Nephron (organoid): ENCODE results near the gene PRPF31.

ENCODE experiments used
- H3K27ac Mint-ChIP-seq, 3 experiments: 2 replicates each; pipeline ENCODE4 v1.8.0; 2020; ENCODE audit warnings: mixed read lengths in 3 of 3, mild to moderate bottlenecking in 2 of 3, moderate library complexity in 1 of 3
- H3K27me3 Mint-ChIP-seq: 2 replicates; pipeline ENCODE4 v1.8.0; 2021; ENCODE audit warnings: low read depth, mild to moderate bottlenecking, moderate library complexity, mixed read lengths
- H3K36me3 Mint-ChIP-seq: 2 replicates; pipeline ENCODE4 v1.8.0; 2020; ENCODE audit warnings: low read depth, mixed read lengths
- H3K4me1 Mint-ChIP-seq: 2 replicates; pipeline ENCODE4 v1.8.0; 2020; ENCODE audit warnings: mixed read lengths
- H3K4me3 Mint-ChIP-seq, 3 experiments: 2 replicates each; pipeline ENCODE4 v1.8.0; 2020; ENCODE audit warnings: mild to moderate bottlenecking in 3 of 3, mixed read lengths in 3 of 3, moderate library complexity in 2 of 3
- H3K9me3 Mint-ChIP-seq: 2 replicates; pipeline ENCODE4 v1.8.0; 2020; ENCODE audit warnings: mixed read lengths
- CTCF ChIP-seq, 3 experiments: fragments of 200-600 bp; sonication (generic); IDR thresholded peaks; one replicate each; pipeline ENCODE4 v1.5.0; 2021; ENCODE audit warnings: antibody characterized with exemption in 3 of 3; ENCODE audit not compliant: unreplicated experiment in 3 of 3

PRPF31 gene

GRCh38 chr19:54160854-54161253 is 45.3 kb downstream of the PRPF31 start:
- H3K9me3 Mint-ChIP-seq, result peaks cover 17% of the 10 kb centered on the region
- H3K27ac Mint-ChIP-seq, result peak overlapping the region; percentile 97 to 98 (median 97)
- TF ChIP-seq CTCF (IDR thresholded peaks at IDR 0.05; ENCODE audit: unreplicated experiment in 3 of 3), result no peak
- peaks cover 29% of the 10 kb centered on the region for H3K36me3 Mint-ChIP-seq
- peak overlapping the region; percentile 98 to 99 (median 98) for H3K4me3 Mint-ChIP-seq
- peaks cover 14% of the 10 kb centered on the region for H3K27me3 Mint-ChIP-seq
- peaks cover 34% of the 10 kb centered on the region for H3K4me1 Mint-ChIP-seq

GRCh38 chr19:54162241-54162805 is 46.8 kb downstream of the PRPF31 start:
- Mint-ChIP-seq H3K36me3 (peaks cover 19% of the 10 kb centered on the region), H3K9me3 (peaks cover 17% of the 10 kb centered on the region), H3K27ac (no peak overlapping the region), H3K4me3 (peak overlapping the region; percentile 76 to 84 (median 81)), H3K4me1 (peaks cover 34% of the 10 kb centered on the region), H3K27me3 (peaks cover 16% of the 10 kb centered on the region)
- TF ChIP-seq CTCF (IDR thresholded peaks at IDR 0.05; ENCODE audit: unreplicated experiment in 3 of 3), result no peak

- Mint-ChIP-seq H3K27me3 (peaks cover 16% of the 10 kb centered on the region), H3K9me3 (peaks cover 17% of the 10 kb centered on the region), H3K4me1 (peaks cover 34% of the 10 kb centered on the region), H3K4me3 (peak overlapping the region in 2 of 3 experiments; percentile 35 to 84), H3K36me3 (peaks cover 19% of the 10 kb centered on the region), H3K27ac (no peak overlapping the region)
- TF ChIP-seq CTCF (IDR thresholded peaks at IDR 0.05; ENCODE audit: unreplicated experiment in 3 of 3), result no peak
These were observed 47.3 kb downstream of the PRPF31 start for GRCh38 chr19:54162884-54163283.

- Mint-ChIP-seq H3K36me3 (peaks cover 17% of the 10 kb centered on the region), H3K4me1 (peaks cover 22% of the 10 kb centered on the region), H3K9me3 (peaks cover 17% of the 10 kb centered on the region), H3K27ac (no peak overlapping the region), H3K4me3 (peak overlapping the region in 1 of 3 experiments; percentile 52), H3K27me3 (peaks cover 16% of the 10 kb centered on the region)
- TF ChIP-seq CTCF (IDR thresholded peaks at IDR 0.05; ENCODE audit: unreplicated experiment in 3 of 3), result no peak
These were observed 49.0 kb downstream of the PRPF31 start for GRCh38 chr19:54164369-54165068.

GRCh38 chr19:54165222-54165621 is 49.7 kb downstream of the PRPF31 start:
- Mint-ChIP-seq H3K27me3 (peaks cover 16% of the 10 kb centered on the region), H3K36me3 (peaks cover 11% of the 10 kb centered on the region), H3K4me3 (no peak overlapping the region), H3K27ac (no peak overlapping the region), H3K4me1 (peaks cover 15% of the 10 kb centered on the region), H3K9me3 (peaks cover 13% of the 10 kb centered on the region)
- TF ChIP-seq CTCF (IDR thresholded peaks at IDR 0.05; ENCODE audit: unreplicated experiment in 3 of 3), result no peak
